ENCODE results near the gene COL15A1. TPM values are rescaled to one million over a fixed set of nuclear protein-coding genes. Genes with fewer than 3 reads are reported as not detected.

The COL15A1 gene
- total RNA-seq, 1 donor from 2014 or later = 31.5 TPM

DNA sequence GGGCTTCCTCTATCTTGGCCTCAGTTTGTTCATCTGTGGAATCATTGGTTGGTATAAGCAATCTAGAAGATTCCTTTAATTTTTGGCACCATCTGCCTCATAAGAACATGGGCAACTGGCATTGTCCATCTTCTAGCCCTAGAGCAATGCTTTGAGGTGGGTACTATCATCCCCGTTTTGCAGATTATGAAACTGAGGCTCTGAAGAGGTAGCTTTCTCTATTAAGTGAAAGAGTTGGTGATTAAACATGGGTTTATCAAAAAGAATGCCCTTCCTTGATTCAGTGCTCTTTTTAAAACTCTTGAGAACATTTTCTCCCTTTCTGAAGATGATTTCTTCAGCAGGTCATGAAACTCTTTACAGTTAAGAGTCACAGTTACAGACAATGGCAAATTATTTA is 118.8 kb downstream of the COL15A1 start:
- no peak for DNase-seq

DNA sequence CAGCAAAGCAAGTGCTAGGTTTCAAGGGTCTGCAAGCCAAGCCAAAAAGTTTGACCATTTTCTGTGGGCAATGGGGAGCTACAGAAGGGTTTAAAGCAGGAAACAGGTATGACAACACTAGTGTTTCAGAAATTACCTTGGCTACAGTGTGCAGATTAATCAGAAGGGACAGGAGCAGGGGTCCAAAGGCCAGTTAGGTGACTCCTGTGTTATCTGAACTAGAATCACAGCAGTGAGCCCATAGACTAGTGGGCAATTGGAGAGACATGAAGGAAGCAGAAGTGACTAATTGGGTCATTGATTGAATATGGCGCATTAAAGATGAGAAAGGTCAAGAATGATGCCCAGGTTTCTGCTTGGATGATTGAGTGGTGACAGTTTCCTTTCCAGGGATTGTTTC is 119.8 kb downstream of the COL15A1 start:
- no peak for DNase-seq

DNA sequence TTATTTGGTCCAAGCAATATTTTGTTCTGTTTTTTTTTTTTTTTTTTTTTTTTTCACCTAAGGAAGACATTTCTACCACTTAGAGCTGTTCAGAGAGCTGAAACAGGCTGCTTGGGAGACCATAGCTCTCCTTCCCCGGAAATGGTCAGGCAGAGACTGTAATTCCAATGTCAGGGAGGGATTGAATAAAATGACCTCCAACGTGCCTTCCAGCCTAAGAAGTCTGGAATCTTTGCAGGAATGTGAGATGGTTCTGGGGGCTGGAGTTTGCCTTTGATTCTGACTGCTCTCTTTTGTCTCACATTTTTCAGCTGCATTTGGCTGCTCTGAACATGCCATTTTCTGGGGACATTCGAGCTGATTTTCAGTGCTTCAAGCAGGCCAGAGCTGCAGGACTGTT is 122.9 kb downstream of the COL15A1 start:
- DNase-seq = no peak

DNA sequence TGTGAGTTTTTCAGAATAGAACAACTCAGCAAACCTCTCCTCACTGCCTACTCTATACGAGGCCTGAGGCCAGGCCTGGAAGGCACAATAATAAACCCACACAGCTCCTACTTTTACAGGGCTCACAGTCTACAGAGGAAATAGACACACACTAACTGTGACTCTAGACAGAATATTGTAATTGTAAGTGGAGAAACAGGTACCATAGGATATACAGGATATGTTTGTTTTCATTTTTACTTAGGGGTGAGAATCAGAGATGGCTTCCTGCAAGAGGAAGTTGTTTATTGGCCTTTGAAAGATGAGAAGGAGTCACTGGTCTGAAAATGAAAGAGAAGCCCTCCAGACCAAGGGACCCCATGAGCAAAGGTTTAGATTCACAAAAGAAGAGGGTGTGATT is 125.4 kb downstream of the COL15A1 start:
- DNase-seq = no peak

DNA sequence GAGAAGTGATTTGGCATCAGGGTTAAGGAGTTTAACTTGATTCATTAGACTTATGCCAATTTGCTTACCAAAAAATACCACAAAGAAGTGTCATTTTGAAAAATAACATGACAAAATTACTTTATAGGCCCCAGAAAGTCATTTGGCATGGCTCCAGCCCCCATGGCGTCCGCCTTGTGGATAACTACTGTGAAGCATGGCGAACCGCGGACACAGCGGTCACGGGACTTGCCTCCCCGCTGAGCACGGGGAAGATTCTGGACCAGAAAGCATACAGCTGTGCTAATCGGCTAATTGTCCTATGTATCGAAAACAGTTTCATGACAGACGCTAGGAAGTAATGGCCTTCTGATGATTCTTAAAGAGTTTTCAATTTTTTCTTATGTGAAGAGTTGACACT is 125.8 kb downstream of the COL15A1 start:
- no peak for DNase-seq

DNA sequence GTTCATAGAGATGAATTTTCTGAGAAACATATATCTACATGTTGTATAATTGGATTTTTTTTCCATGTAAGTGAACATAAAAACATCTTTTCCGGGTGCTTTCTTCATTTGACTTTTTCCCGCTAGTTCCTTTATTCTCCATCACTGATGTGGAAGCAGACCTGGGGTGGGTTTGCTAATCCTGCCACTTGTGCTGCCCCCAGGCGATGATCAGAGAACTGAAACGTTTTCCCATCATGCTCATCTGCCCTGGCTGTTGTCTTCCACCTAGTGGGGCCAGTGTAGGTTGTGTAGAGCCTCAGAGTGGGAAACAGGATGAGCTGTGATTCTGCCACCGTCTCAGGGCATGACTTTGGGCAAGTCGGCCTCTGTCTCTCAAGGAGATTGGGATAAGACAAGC is 127.0 kb downstream of the COL15A1 start:
- no peak for DNase-seq

DNA sequence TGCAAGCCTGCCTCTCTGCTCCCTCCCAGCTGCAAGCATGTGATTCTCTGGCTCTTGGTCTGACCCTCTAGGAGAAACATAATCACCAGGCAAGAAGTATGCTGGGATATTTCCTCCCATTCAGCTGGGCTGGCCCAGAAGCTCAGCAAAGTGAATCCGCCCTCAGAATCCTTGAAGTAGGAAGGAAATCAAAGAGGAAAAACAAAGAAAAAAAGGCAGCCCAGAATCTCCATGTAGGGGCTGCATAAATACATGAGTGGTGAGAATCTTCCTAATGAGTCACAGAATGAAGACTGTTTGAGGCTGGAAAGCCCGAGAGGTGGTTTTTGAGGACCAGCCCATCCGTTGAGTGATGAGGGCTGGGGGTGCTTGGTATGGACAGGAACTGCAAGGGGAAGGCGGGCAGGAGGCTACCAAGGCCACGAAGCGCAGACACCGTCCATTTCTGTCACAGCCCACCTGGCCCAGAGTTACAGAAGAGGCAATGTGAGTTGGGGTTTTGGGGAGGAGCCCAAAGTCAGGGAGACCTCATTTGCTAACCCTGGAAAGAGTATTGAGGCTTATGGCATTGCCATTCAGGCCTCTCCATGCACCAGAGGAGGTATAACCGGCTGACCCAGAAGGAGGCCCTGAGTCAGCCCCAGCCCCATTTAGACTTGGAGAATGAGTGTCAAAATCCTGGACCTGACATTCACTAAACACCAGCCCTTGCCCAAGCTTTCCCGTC is 127.8 kb downstream of the COL15A1 start:
- DNase-seq = peak; percentile 65

DNA sequence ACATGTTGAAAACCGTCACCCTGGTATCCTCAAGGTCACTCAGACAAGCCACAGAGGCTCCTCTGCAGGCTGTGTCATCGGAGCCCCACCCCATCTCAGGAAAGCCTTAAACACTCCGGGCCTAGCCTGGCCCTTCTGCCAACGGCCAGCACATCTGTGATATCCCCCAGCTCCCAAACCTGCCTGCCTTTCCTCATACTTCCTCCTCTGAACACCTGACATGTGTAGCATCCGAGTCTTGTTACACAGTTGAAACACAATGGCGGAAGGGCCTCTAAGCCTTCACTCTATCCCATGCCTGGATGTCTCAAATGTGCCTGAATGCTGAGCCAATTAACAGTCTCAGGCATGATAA is 128.3 kb downstream of the COL15A1 start:
- DNase-seq = no peak

DNA sequence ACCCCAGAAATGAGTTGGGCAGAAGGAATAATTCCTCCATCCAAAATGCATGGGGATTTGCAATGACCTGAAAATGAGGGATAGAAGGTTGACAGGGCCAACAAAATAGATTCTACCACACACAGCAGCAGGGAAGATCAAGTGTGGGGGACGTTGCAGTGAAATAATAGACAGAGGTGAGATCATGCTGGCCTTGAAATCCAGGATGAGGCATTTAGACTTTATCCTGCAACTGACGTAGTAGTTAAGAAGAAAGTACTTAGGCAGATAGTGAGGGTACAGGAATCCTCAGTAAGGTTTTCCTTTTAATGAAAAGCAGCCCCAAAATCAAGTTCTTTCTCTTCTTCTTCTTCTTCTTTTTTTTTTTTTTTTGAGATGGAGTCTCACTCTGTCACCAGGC is 129.6 kb downstream of the COL15A1 start:
- no peak for DNase-seq

DNA sequence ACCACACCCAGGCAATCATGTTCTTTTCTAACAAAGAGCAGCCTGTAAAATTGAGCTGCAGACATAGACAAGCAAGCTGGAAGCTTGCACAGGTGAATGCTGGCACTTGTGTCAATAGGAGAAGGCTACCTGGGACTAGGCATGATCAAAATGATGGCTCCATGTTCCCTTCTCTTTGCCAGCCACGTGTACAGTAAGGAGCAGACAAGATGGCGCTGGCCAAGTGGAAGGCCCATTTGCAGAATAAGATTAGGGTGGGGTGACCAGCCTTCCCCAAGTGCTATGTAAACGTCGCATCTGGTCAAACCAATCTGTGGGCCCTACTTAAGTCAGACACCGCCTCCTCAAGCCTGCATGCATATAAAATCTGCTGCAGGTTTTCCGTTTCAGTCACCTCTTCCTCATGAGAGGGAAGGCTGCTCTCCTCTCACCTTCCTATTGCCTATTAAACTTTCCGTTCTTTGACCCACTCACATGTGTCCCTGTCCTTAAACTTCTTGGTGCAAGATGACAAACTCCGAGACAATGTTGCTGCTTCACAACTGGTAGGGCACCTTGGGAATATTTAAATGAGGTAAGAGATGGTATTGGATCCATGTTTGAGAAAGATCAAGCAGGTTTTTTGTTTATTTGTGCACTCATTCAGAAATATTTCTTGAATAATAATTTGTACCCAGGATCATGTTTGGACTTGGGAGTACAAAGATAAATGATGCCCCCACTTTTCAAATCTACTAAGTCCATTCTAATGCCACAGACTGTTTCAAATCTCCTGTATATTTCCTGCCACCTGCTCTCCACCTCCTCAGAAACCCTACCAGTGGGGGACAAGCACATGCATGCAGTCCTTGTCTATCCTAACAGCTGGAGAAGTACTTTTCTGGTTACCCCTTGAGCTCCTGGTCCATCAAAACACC is 130.5 kb downstream of the COL15A1 start:
- DNase-seq = no peak

DNA sequence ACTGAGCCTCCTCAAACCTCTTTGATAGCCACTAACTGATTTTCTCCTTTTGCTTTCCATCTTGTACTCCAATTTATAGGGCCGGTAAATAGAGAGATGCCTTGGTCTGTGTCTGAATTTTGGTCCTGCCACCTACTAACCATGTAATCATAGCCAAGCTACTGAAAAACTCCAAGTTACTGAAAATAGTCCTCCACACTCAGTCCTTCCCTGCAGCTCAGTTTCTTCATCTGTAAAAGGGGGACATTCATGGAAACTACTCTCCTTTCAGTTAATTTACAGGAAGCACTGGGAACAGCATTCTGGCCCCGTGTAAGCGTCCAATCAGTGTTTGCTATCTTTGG is 131.2 kb downstream of the COL15A1 start:
- DNase-seq = no peak

DNA sequence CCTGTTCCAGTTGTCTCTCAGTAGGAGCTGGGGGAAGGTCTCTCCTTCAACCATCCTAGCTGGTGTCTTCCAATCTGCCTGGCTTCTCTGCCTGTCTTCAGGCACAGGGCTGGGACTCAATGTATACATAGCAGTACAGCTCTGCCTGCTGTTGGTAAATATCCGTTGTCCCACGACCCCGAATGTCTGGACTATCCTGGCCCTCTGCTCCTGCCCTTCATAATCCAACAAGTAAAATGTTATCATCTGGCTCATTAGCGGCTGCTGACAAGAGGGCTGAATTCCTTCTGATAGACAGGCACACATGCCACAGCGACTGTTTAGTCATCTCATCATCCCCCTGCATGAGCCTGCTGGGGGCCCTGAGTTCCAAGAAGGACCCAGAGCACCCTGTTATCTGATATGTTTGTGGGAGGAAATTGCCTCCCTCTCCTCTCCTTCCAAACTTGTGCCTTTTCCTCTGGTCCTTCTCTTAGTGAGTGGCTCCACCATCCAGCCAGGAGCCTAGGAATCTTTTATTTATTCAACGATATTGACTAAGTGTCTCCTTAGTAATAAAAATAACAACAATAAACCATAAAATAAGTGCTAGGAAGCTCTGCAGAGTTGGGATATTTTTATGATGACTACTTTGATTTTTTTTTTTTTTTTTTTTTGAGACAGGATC is 131.7 kb downstream of the COL15A1 start:
- no peak for DNase-seq

DNA sequence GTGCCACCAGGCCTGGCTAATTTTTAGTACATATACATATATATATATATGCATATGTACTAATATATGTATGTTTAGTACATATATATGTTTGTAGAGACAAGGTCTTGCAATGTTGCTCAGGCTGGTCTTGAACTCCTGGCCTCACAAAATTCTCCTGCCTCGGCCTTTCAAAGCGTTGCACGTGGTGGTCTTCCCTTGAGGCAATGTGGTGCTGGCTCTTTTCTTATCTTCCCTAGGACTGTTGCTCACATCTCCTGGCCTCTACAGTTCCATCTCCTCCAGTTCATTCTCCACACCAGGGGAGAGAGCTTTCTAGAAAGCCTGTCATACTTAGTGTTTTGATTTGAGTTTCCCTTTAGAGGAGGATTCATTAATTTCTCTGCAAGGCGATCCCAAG is 132.3 kb downstream of the COL15A1 start:
- no peak for DNase-seq

DNA sequence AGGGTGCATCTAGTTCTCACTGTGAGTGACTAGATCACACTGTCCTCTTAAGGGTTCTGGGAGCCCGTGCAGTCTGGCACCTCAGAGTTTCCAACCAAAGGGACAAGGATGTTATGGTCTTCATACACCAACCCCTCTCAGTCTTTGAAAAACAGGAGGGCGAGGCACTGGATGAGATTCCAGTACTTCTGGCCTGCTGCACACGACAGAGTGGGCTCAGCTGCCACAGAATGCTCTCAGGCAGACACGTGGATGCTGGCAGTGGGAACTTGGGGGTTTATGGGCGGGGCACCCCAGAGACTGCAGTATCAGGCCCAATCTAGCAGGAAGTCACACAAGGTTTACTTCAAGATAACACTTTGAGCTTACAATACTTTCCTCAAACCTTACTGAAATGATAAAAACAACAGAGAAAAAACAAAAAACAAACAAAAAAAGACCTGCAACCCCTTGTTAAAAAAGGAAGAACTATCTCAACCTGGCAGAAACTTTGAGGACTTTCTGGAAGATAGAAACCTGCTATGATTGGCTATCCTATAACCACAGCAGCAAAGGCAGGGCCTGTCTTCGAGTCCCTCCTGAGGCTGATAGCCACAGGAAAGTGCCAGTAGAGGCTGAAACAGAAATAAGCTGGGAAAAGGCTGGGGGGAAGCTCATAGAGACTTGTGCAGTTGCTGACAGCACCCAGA is 132.9 kb downstream of the COL15A1 start:
- DNase-seq = no peak

DNA sequence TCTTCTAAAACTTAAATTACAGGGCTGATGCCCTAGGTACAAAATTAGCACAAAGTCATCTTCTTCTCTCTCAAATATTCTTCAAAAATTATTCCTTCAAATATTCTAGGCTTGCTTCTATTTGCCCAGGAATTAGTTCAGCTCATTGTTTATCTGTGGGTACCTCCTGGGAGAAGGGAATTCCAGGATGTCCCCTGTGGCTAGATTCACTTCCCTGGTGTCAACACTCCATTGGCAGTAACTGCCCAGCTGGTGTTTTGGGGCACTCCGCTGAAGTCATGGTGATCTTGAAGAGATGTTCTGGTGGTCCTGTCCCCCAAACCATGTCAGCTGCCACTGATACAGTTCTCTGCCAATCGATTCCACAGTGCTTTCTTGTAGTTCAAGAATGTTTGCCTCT is 135.0 kb downstream of the COL15A1 start:
- no peak for DNase-seq

DNA sequence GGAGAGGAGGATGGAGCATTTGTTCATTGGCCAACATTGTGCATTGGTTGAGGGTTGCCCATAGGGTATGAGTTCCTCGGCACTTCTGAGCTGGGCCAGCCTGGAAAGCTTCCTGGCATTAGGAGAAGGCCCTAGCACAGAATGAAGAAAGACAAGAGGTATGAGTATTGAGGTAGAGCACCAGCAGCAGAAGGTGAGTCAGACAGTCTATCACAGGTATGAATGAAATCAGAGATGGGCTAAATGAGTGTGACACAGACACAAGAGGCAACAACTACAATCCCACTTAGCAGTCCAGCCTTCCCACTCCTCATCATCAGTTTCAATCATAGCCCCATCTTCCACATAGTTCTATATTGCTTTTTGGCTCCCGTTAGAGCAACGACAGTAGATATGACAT is 135.8 kb downstream of the COL15A1 start:
- DNase-seq = no peak

DNA sequence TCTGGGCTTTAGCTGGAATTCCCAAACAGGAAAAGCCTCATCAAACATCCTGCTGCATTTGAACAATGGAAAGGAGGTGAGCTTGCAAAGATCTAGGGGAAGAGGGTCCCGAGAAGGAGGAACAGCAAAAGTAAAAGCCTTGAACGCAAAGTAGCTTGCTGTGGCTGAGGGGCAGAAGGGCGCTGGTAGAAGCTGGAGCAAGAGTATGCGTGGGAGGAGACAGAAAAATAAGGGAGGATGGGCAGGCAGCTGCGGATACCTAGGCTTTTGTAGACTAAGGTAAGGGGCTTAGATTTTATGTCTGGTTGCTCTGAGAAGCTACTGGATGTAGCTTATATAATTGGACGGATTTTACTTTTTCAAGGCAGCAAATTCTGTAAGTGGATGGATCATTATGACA is 139.3 kb downstream of the COL15A1 start:
- no peak for DNase-seq

DNA sequence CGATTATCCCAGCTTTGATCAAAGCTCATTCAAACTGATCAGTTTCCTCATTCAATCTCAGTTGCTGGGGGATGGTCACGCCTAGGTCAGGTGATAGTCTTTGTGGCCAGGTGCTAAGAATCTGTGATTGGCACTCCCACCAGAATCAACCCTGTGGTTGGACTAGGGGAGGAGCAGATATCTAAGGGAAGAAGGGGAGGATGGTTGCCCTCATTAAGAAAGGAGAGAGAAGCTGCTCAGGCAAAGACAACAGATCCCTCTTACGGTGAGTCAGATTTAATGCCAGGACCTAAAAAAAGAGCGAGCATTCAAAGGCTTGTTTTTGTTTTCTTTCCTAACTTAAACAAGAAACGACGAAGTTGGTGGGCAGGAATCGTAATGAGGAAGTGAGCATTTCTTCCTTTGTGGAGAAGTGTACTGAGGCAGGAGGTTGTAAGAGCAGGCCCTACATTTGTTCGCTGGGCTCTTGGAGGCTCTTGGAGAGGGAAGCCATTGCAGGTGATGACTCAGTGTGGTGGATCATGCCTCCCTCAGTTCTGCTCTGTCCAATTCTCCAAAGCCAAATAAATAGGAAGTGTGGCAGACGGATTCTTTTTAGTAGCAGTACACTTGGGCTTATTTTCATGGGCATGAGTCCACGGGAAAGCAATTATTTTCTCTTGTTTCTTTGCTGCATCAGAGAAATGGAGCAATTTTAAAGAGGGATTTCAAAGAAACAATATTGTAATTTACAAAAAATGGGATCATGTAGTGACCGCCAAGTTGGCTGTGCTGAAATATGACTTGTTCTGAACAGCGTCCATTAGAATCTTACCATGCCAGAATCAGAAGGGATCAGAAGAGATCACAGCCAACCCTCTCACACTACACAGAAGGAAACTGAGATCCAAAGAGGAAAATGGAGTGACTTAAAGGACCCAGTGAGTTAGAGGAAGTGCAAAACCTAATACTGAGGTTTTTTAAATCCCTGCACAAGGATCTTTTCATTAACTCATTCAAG is 142.5 kb downstream of the COL15A1 start:
- DNase-seq = peak; percentile 40

DNA sequence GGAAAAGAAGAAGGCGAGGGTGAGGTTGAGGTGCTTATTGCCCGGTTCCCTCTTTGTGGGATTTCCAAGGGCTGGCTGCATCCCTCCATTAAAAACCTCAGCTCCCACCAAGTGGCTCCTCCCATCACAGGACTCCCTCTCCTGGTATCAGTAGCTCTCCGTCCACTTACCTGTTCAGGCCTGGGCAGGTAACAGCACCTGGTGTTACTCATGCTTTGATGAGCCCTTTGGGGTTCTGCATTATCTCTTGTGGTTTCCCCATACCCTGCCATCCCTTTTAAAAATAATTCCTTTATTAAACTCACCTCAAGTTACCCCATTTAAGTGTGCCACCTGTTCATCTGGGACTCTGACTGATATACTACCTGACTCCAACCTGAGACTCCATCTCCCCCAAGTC is 143.8 kb downstream of the COL15A1 start:
- no peak for DNase-seq

DNA sequence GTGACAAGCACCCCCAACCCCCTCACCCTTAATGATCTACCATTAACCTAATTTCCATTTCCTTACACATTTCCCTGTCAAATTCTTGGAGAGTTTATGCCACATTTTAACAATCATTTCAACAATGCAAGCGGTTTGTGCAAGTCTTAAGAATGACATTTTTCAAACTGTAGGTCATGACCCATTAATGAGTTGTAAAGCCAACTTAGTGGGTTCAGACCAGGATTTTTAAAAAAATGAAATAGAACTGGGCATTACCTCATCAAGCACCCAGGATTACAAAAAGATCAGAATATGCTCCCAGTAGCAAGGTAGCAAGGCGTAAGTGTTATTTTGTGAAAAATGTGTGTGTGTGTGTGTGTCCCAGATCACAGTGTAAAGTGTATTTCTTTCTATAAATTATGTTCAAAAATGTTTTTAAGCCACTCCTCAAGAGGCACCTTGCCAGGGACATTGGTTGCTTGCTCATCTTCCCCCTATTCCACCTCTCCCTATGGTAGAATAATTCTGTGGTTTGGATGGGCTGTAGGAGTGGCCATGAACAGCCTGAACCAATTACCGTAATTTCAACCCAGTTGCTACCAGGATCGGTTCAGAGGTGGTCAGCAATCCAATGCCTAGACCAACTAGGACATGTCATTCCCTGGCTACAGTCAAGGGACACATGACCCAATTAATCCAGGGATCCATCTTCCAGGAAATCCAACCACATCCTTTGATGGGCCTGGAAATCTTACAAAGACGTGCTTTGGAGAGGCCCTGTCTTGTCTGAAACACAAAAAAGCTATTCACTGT is 146.8 kb downstream of the COL15A1 start:
- DNase-seq = no peak
